M059J (cell line): ENCODE data around the gene CCT7. TPM values are rescaled to one million over a fixed set of nuclear protein-coding genes. Genes with fewer than 3 reads are reported as not detected.

ENCODE experiments used
- DNase-seq: peaks from one replicate; pipeline ENCODE4 v3.0.0-alpha.2; 2012; ENCODE audit warnings: low read depth
- total RNA-seq: library from RNA; depleted of rRNA; stranded (reverse); fragments of >200 nt; shearing (Covaris generic); gene quantifications from 2 replicates; pipeline ENCODE4 v1.2.3, GENCODE V29; 2014

CCT7 gene
- total RNA-seq, 1 experiment from 2014 or later: 380 TPM

DNA sequence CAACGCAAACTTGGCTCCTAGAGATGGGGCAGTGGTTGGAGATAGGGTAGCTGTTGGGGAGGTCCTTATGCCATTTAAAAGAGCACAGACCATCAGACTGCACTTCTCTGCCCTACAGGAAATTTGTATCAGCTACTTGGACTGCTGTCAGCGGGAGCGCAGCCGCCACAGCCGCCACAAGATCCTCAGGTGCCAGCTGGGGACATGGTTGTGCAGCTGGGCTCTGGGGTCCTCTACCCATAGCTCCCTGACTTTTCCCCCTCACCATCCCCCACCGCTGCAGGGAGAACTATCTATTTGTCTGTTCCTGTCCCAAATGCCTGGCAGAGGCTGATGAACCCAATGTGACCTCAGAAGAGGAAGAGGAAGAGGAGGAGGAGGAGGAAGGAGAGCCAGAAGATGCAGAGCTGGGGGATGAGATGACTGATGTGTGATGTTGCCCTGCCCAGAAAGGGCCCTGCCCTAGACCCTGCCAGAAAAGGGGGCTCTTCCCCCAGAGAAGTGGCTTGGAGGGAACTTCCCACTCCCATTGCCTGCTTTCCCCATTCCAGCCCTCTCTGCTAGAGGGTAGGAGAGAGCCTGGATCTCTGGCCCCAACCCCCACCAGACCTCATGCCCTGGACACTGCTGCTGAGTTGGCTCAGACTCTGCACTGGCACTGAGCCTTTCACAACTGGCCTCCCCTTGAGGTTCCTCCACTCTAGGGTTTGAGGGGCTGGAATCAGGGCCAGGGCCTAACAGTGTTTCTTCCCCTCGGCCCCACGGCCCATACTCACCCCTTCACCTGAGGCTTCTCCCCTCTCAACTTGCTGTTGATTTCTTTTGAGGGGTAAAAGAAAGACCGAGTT is 8.4 kb upstream of the CCT7 start:
- DNase-seq: no peak

- DNase-seq: no peak
Observed at GRCh38 chr2:73227086-73227485, 7.0 kb upstream of the CCT7 start.

DNA sequence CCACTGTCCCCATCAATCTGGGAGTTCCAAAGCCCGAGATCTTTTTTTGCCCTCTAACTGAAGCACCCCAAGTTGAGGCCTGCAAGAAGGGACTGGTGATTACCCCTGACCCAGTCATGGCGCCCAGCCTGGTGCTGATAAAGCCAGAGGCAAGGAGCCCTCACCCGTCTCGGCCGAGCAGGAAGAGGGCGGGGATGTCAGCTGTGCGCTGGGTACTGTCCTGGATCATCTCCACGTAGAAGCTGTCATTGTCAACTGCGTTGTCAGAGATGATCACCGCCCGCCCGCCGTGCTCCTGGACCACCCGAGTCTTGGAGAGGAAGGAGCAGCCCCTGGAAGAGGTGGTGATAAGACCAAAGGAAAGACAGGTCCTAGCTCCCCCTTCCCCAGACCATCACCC is 5.5 kb upstream of the CCT7 start:
- no peak for DNase-seq

DNA sequence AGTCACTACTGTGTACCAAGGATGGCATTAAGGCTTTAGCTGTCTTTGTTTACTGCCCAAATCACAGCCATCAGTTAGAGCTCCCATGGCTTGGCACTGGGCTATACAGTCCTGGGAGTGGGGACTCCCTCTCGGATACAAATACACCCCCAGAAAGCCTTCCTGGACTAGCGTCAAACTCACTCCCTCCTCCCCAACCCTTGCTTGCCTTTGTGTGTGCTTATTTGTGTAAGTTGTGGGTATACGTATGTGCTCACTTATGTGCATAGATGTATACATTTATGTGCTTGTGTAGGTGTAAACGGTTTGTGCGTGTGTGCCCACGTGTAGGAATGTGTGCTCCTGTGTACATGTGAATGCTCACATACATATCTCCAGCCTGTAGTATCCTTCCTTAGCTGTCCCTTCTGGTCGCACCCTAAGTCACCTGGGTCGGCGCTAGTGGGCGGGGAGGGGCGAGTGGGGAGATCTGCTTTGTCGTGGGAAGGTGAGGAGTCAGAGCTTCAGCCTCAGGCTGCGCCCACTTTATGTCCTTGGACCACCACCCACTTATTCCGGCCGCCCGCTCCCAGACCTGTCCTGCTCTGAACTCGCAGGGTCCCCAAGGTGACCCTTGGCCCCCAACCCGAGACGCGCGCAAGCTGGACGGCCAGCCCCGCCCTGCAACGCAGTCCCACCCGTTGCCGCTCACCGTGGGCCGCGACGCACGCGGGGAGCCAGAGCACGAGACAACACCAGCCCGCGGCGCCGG is 1.5 kb upstream of the CCT7 start:
- peak; percentile 18 for DNase-seq

- DNase-seq: peak; percentile 99
Observed at GRCh38 chr2:73233154-73233931, 765 bp upstream of the CCT7 start, which contains the start of gene PRADC1. Gene PRADC1, minus strand, starts transcription at chr2:73233239. Its CDS starts 79 bp downstream, at chr2:73233160.

DNA sequence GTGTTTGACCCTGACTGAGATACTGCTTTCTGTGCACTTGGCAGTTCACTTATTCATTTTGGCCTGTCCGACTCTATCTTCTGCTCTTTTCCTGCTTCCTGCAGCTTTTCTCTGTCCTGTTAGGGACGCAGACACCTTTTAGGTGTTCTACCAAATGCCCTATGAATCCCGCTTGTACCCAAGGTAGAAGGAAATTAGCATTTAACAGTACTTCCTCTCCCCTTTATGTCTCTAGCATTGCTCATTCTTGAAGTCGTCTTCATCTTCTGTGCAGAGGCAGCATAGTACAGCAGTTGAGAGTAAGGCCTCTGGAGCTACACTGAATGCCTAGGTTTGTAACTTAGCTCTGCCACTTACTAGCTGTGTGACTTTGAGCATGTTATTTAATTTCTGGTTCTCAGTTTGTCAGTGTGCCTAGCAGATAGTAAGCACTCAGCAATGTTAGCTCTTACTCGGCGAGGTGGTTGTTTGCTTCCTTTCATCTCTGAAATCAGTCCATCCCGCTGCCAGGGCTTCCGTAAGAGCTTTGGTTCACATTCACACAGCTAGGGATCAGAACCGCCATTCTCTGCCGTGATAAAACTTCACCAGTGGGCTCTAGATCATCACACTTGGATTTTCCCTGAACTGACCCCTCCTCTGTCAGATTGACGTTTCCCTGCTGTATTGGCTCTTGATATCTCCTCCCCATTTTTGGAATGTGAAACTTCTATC is 1.4 kb downstream of the CCT7 start:
- DNase-seq: no peak

- DNase-seq: no peak
Observed at GRCh38 chr2:73237168-73237567, 3.1 kb downstream of the CCT7 start.

- no peak for DNase-seq
Observed at GRCh38 chr2:73238149-73238548, 4.0 kb downstream of the CCT7 start.

DNA sequence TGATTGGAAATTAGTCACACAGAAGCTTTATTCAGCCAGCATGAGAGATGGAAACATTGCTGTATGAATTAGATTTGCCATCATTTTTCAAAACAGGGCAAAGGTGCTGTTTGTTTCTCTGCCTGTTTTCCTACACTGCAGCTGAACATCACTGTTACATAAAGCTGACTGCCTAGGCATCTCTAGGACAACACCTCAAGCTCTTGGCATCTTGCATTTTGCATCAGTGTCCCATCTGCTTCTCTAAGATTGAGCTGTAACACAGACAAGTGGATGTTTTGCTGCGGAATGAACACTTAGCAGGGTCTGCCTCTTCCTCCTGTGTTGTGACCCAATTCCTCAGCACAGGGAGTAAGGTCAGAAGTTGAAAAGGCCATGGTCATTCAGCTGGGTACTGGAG is 4.9 kb downstream of the CCT7 start:
- DNase-seq: no peak

GRCh38 chr2:73239776-73240175 is 5.7 kb downstream of the CCT7 start:
- DNase-seq: peak; percentile 56

DNA sequence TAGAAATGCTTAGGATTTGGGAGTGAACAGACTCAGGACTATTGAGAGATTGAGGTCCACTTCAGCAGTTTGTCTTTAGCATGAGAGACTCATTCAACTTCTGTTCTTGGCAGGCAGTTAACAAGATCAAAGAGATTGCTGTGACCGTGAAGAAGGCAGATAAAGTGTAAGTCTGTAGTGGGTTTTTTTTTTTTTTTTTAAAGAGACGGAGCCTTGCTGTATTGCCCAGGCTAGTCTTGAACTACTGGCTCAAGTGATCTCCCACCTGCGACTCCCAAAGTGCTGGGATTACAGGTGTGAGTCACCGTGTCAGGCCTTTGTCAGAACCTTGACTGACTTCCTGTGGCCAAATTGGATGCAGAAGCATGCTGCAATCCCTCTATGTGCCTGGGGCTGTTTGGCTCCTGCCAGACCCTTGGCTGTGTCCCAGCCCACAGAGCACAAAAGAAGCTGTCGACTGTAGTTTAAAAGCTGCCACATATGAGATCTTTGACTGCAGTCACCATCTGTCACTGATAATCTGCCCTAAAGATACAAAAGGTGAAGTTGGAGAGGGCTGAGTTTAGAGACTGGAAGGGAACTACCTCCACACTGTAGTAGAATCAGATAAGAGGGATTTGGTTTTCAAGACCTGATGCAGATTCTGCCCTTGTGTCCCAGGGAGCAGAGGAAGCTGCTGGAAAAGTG is 9.9 kb downstream of the CCT7 start:
- DNase-seq: peak; percentile 97

GRCh38 chr2:73244580-73244979 is 10.5 kb downstream of the CCT7 start:
- DNase-seq: no peak

DNA sequence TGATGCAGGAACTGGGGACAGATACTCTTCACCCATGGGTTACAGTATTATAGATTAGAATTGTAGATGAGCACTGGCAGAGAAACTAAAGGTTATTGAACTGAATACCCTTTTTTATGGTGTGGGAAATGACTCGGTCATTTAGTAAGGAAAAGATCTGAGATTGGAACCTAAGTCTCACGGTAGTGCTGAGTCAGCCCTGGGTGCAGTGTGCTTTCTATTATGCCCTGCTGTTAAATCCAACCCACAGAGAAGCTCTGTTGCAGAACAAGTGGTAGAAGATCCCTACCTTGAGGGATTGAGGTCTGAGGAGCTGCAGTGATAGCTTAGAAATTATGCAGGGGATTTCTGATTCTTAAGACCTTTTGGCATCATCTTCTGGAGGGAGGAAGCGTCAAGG is 12.7 kb downstream of the CCT7 start:
- DNase-seq: no peak

- DNase-seq: no peak
Observed at GRCh38 chr2:73249636-73250035, 15.5 kb downstream of the CCT7 start.

DNA sequence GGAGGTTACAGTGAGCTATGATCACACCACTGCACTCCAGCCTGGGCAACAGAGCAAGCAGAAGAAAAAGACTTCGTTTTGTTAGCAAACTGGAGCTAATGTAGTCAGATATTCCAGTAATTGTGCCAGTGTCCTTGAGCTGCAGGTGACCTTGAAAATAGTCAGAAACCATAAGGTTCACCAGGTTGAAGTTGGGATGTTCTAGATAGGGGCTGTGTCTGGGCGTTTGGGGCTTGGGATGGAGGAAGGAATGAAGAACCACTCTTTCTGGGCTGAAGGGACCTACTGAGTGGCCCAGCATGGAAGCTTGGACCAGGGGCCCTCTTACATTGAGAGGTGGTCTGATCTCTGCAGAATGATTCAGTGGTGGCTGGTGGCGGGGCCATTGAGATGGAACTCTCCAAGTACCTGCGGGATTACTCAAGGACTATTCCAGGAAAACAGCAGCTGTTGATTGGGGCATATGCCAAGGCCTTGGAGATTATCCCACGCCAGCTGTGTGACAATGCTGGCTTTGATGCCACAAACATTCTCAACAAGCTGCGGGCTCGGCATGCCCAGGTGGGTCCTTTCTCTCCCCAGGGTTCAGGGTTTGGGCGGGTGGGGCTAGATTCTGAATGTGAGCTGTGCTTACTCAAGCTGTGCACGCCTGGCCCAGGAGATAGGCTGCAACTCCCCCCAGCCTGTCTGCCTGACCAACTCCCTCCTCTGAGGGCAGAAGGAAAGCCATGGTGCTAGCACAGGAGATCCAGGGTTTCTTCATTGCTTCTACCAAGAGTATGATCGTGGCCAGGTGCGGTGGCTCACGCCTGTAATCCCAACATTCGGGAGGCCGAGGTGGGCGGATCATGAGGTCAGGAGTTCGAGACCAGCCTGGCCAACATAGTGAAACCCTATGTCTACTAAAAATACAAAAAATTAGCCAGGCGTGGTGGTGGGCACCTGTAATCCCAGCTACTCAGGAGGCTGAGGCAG is 17.1 kb downstream of the CCT7 start:
- DNase-seq: no peak

DNA sequence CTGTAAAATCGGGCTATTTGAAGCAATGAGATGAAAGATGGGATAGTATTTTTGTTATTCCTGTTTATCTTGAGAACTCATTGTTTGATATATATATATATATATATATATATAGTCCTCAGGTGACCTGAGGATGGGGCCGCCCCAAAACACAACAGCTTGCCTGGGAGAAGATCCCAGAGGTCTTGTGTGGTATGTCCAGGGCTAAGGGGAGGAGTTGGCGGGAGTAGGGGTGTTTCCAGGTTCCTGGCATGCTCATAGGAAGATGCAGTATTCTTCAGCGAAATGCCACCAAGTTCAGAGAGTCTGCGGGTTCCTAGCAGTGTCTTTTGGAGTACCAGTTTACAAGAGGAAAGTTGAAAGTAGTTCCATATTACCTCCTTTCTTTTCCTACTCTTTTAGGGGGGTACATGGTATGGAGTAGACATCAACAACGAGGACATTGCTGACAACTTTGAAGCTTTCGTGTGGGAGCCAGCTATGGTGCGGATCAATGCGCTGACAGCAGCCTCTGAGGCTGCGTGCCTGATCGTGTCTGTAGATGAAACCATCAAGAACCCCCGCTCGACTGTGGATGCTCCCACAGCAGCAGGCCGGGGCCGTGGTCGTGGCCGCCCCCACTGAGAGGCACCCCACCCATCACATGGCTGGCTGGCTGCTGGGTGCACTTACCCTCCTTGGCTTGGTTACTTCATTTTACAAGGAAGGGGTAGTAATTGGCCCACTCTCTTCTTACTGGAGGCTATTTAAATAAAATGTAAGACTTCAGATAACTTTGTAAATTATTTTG is 18.3 kb downstream of the CCT7 start:
- no peak for DNase-seq

DNA sequence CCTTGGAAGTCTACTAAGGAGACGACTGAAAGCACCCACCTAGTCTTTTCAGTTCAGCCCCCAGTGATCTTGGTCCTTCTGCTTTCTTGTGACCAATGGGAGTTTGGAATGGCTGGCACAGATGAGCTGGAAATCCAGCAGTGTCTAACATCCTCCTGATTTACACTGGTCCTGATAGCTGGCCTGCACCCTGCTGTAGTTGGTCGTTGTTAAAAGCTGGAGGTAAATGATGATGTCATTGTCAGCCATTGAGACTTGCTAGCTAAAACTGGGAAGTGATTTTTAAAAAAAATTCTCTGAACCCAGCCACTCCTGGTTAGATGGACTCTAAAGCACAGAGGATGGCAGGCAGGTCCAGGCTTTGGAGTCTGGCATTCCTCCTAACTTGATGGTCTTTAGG is 19.3 kb downstream of the CCT7 start:
- no peak for DNase-seq

DNA sequence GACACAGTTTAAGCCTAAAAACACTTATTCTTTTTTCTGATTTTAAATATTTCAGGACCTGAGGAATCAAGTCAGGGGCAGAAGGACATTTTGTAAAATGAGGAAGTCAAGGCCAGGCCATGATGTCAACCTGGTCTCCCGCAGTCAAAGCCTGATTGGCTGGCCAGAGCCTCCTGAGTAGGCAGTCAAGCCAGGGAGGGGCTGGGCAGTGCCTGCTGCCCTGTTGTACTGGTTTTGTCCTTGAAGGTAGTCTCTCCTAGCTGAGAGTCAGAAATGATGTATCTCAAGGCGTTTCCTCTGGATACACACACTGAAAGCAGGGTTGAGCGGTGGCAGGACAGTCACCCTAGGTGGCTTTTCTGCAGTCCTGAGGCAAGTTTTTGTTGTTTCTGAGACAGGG is 19.8 kb downstream of the CCT7 start:
- DNase-seq: no peak
